ENCODE measurements around the gene ALX3.
"Not testable (repeated sequence)": the region's sequence is repeated elsewhere in the genome, so short reads cannot be mapped to it uniquely, and the experiment has no call there.

ALX3 gene

GRCh38 chr1:110089561-110090275, 19.2 kb upstream of the ALX3 start:
- no peak for DNase-seq (ENCODE audit: low read depth)

GRCh38 chr1:110088739-110089316, 18.4 kb upstream of the ALX3 start:
- no peak for DNase-seq (ENCODE audit: low read depth)

GRCh38 chr1:110087812-110088738, 17.6 kb upstream of the ALX3 start:
- DNase-seq (ENCODE audit: low read depth), result no peak

- no peak for DNase-seq (ENCODE audit: low read depth)
These were observed 16.5 kb upstream of the ALX3 start for GRCh38 chr1:110086961-110087360.

GRCh38 chr1:110085671-110086070, 15.2 kb upstream of the ALX3 start:
- no peak for DNase-seq (ENCODE audit: low read depth)

- DNase-seq (ENCODE audit: low read depth), result no peak
These were observed 14.0 kb upstream of the ALX3 start for GRCh38 chr1:110084227-110085078.

GRCh38 chr1:110083866-110084226, 13.4 kb upstream of the ALX3 start:
- no peak for DNase-seq (ENCODE audit: low read depth)

- no peak for DNase-seq (ENCODE audit: low read depth)
These were observed 12.8 kb upstream of the ALX3 start for GRCh38 chr1:110083061-110083865.

GRCh38 chr1:110082477-110082876, 12.0 kb upstream of the ALX3 start:
- DNase-seq (ENCODE audit: low read depth), result no peak

- DNase-seq (ENCODE audit: low read depth), result no peak
These were observed 10.6 kb upstream of the ALX3 start for GRCh38 chr1:110081061-110081460.

GRCh38 chr1:110079995-110080394, 9.5 kb upstream of the ALX3 start:
- not testable (repeated sequence) for DNase-seq (ENCODE audit: low read depth)

GRCh38 chr1:110076789-110077500, 6.5 kb upstream of the ALX3 start:
- DNase-seq (ENCODE audit: low read depth), result no peak

GRCh38 chr1:110074166-110074565, 3.7 kb upstream of the ALX3 start:
- no peak for DNase-seq (ENCODE audit: low read depth)

GRCh38 chr1:110070282-110070669, 196 bp downstream of the ALX3 start:
- no peak for DNase-seq (ENCODE audit: low read depth)

GRCh38 chr1:110069404-110070281, 829 bp downstream of the ALX3 start:
- DNase-seq (ENCODE audit: low read depth), result no peak

GRCh38 chr1:110068646-110069403, 1.6 kb downstream of the ALX3 start:
- DNase-seq (ENCODE audit: low read depth), result no peak

GRCh38 chr1:110067893-110068645, 2.4 kb downstream of the ALX3 start:
- no peak for DNase-seq (ENCODE audit: low read depth)

GRCh38 chr1:110067479-110067892, 3.0 kb downstream of the ALX3 start:
- DNase-seq (ENCODE audit: low read depth), result no peak

Data from fibroblast of the conjunctiva (primary cell).